ENCODE data around the gene FAM234B. TPM values are rescaled to one million over a fixed set of nuclear protein-coding genes. Genes with fewer than 3 reads are reported as not detected.

The FAM234B gene
- polyA plus RNA-seq, 1 experiment = 7.3 TPM

DNA sequence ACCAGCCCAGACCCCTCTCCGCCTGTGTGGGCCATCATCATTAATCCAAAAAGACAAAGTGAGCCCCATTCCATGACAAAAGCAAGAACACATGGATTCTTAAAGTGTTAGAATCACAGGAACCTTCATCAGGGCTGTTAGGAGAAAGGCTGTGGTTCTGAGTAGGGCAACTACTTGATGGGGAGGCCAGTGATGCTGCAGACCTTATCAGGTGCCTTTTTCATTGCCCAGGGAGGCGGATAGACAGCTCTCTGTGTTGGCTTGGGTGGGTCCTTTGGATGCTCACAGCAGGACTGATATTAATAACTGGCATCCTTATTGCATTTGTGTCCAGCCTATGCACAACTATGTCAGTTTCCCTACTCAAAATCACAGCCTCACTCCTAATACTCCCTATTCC is 46.4 kb upstream of the FAM234B start:
- CTCF ChIA-PET = interaction anchor here (0.8 to 1.8 kb wide), 4 partner anchors 81 to 258 kb away, joined by 3 to 11 read pairs (median 5); no protein-coding TSS in a partner anchor
- H3K9me3 ChIP-seq (ENCODE audit: control insufficient read depth, insufficient read depth, low read length) = no peaks in the 10 kb centered on the region; the same call in 1 of the 2 replicates
- no peak for DNase-seq (ENCODE audit: low read depth, low spot score)
- H3K4me3 ChIP-seq (ENCODE audit: low read depth, low read length) = no peak overlapping the region
- TF ChIP-seq CTCF (IDR thresholded peaks at IDR 0.05; ENCODE audit: low read depth, low read length) = no peak
- no peaks in the 10 kb centered on the region for H3K27me3 ChIP-seq (ENCODE audit: control insufficient read depth, insufficient read depth, low read length)
- H3K27ac ChIP-seq (ENCODE audit: low read depth, low read length) = no peak overlapping the region
- POLR2A ChIA-PET = interaction anchor here (1.1 kb wide), 1 partner anchor 17 kb away, joined by 3 read pairs; no protein-coding TSS in a partner anchor

- H3K27me3 ChIP-seq (ENCODE audit: control insufficient read depth, insufficient read depth, low read length) = no peaks in the 10 kb centered on the region
- peak overlapping the region; percentile 99 for H3K4me3 ChIP-seq (ENCODE audit: low read depth, low read length)
- no peak overlapping the region for H3K27ac ChIP-seq (ENCODE audit: low read depth, low read length)
- DNase-seq (ENCODE audit: low read depth, low spot score) = no peak
- TF ChIP-seq CTCF (IDR thresholded peaks at IDR 0.05; ENCODE audit: low read depth, low read length) = no peak
- H3K9me3 ChIP-seq (ENCODE audit: control insufficient read depth, insufficient read depth, low read length) = no peaks in the 10 kb centered on the region; the same call in 1 of the 2 replicates
- ChIA-PET POLR2A (no interaction called here), CTCF (interaction anchor here (0.6 to 1.8 kb wide), 3 partner anchors 99 to 257 kb away, joined by 3 to 10 read pairs (median 5); no protein-coding TSS in a partner anchor)
Measured at GRCh38 chr12:12998248-12998647, 45.9 kb upstream of the FAM234B start.

GRCh38 chr12:12999271-12999958 is 44.8 kb upstream of the FAM234B start:
- CTCF ChIA-PET = interaction anchor here (1.8 kb wide), 2 partner anchors 213 to 256 kb away, joined by 5 to 10 read pairs; no protein-coding TSS in a partner anchor
- H3K9me3 ChIP-seq (ENCODE audit: control insufficient read depth, insufficient read depth, low read length) = no peaks in the 10 kb centered on the region; the same call in 1 of the 2 replicates
- 0 out of 2 replicates have a peak, but pooled peaks have one; percentile 13 for TF ChIP-seq CTCF (IDR thresholded peaks at IDR 0.05; ENCODE audit: low read depth, low read length)
- no peaks in the 10 kb centered on the region for H3K27me3 ChIP-seq (ENCODE audit: control insufficient read depth, insufficient read depth, low read length)
- no peak overlapping the region for H3K27ac ChIP-seq (ENCODE audit: low read depth, low read length)
- DNase-seq (ENCODE audit: low read depth, low spot score) = no peak
- POLR2A ChIA-PET = interaction anchor here (0.7 kb wide), 1 partner anchor 101 kb away, joined by 3 read pairs; no protein-coding TSS in a partner anchor
- H3K4me3 ChIP-seq (ENCODE audit: low read depth, low read length) = peak overlapping the region; percentile 99

DNA sequence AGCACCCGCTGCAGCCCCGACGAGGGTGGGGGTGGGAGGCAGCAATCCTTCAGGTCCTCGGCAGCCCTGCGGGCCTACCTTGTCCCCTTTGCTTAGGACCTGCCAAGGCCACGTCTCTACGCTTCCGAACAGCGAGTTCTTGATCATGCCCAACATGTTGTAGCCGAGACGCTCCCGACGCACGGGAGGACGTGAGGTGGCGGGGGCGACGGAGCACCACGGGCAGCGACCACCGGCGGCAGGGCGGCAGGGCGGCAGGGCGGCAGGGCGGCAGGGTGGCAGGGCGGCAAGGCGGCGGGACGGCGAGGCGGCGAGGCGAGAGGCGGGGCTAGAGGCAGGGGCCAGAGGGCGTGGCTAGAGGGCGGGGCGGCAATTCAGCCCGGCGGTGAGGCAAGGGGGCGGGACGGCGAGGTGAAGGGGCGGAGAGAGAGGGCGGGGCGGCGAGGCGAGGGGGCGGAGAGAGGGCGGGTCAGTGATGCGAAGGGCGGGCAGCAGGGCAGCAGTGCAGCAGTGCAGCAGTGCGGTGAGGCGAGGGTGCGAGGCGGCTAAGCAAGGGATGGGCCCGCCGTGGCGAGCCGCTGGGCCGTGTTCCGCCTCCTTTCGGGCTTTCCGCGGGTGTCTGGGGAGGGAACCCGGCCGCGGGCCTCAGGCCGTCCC is 44.1 kb upstream of the FAM234B start, which contains the start of gene HEBP1:
HEBP1 (minus strand) TSS at position 307 of the 657 bp plus-strand sequence; CDS start at position 156, 151 bp downstream.
- Histone ChIP-seq H3K27me3 (ENCODE audit: control insufficient read depth, insufficient read depth, low read length) (no peaks in the 10 kb centered on the region), H3K4me3 (ENCODE audit: low read depth, low read length) (peak within 1 kb of the TSS; percentile 99), H3K27ac (ENCODE audit: low read depth, low read length) (peak within 1 kb of the TSS; percentile 77), H3K9me3 (ENCODE audit: control insufficient read depth, insufficient read depth, low read length) (no peaks in the 10 kb centered on the region; the same call in 1 of the 2 replicates)
- POLR2A ChIA-PET = no interaction called here
- DNase-seq (ENCODE audit: low read depth, low spot score) = peak; percentile 71
- no peak for TF ChIP-seq CTCF (IDR thresholded peaks at IDR 0.05; ENCODE audit: low read depth, low read length)
- CTCF ChIA-PET = interaction anchor here (0.8 to 1.8 kb wide), 2 partner anchors 212 kb away, joined by 3 to 10 read pairs; no protein-coding TSS in a partner anchor

Measured in AG04450 (cell line).